RWPE1 (cell line): Measurements from ENCODE around the gene ACTRT2.

Experiments used
- CTCF ChIA-PET: fragments of 350-600 bp; sonication (Branson Sonifier 250); formaldehyde crosslinking; extraction: SDS; loops from one replicate; lab custom pipeline; 2021; lab: Yijun Ruan, JAX
- POLR2A ChIA-PET: fragments of 400-600 bp; formaldehyde crosslinking; extraction: SDS; loops from one replicate; lab custom pipeline; 2020; ENCODE audit warnings: antibody characterized with exemption; ENCODE audit not compliant: low non-redundant PET; lab: Yijun Ruan, JAX
- DNase-seq: peaks from one replicate; pipeline ENCODE4 v3.0.0; 2012; ENCODE audit warnings: low spot score
- H3K27ac ChIP-seq: fragments of 450-650 bp; 2 replicates; pipeline ENCODE4 v1.5.1; 2017
- TF ChIP-seq, protein P1 (sequence below): fragments of 450-650 bp; conservative IDR thresholded peaks from 2 replicates; pipeline ENCODE4 v1.5.1; 2017; ENCODE audit warnings: low read depth, mild to moderate bottlenecking

ACTRT2 gene

GRCh38 chr1:3033790-3034090, 12.5 kb downstream of the ACTRT2 start:
- no peak overlapping the region for H3K27ac ChIP-seq
- DNase-seq: no peak
- ChIA-PET CTCF (interaction anchor here (0.6 kb wide), 1 partner anchor 1017 kb away, joined by 3 read pairs; no protein-coding TSS in a partner anchor), POLR2A (no interaction called here)
- TF ChIP-seq, protein P1, sequence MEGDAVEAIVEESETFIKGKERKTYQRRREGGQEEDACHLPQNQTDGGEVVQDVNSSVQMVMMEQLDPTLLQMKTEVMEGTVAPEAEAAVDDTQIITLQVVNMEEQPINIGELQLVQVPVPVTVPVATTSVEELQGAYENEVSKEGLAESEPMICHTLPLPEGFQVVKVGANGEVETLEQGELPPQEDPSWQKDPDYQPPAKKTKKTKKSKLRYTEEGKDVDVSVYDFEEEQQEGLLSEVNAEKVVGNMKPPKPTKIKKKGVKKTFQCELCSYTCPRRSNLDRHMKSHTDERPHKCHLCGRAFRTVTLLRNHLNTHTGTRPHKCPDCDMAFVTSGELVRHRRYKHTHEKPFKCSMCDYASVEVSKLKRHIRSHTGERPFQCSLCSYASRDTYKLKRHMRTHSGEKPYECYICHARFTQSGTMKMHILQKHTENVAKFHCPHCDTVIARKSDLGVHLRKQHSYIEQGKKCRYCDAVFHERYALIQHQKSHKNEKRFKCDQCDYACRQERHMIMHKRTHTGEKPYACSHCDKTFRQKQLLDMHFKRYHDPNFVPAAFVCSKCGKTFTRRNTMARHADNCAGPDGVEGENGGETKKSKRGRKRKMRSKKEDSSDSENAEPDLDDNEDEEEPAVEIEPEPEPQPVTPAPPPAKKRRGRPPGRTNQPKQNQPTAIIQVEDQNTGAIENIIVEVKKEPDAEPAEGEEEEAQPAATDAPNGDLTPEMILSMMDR: no peak

DNA sequence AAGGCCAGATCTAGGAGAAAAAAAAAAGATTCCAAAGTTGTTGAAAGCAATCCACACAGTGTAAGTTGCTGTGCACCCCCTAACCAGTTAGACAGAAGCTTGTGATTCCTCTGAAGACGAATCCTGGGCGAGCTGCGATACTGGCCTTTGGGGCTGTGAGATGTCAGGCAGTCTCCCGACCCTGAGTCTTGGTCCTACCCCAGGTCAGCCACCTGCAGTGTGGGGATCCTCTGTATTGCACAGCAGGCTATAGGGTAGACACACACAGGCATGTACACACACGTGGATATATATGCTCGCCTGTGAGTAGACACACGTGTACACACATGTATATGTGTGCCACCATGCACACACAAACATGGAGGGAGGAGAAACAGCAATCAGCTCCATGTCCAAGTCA, 12.9 kb downstream of the ACTRT2 start:
- TF ChIP-seq, protein P1: no peak
- CTCF ChIA-PET: interaction anchor here (0.6 kb wide), 1 partner anchor 1017 kb away, joined by 3 read pairs; no protein-coding TSS in a partner anchor
- POLR2A ChIA-PET: no interaction called here

GRCh38 chr1:3034728-3035562, 13.7 kb downstream of the ACTRT2 start:
- CTCF ChIA-PET: interaction anchor here (0.7 kb wide), 1 partner anchor 572 kb away, joined by 3 read pairs; no protein-coding TSS in a partner anchor
- no peak for DNase-seq
- H3K27ac ChIP-seq: no peak overlapping the region
- POLR2A ChIA-PET: no interaction called here
- TF ChIP-seq, protein P1: no peak

More for the DNA sequence above, 12.9 kb downstream of the ACTRT2 start:
- H3K27ac ChIP-seq: no peak overlapping the region
- DNase-seq: no peak

GRCh38 chr1:3035563-3036446, 14.5 kb downstream of the ACTRT2 start:
- DNase-seq: no peak
- H3K27ac ChIP-seq: no peak overlapping the region
- CTCF ChIA-PET: interaction anchor here (0.6 to 0.7 kb wide), 2 partner anchors 49 to 571 kb away, joined by 3 read pairs; no protein-coding TSS in a partner anchor
- POLR2A ChIA-PET: no interaction called here
- TF ChIP-seq, protein P1: no peak

GRCh38 chr1:3036447-3037280, 15.4 kb downstream of the ACTRT2 start:
- no peak for DNase-seq
- ChIA-PET POLR2A (no interaction called here), CTCF (interaction anchor here (0.6 kb wide), 1 partner anchor 48 kb away, joined by 3 read pairs; no protein-coding TSS in a partner anchor)
- no peak overlapping the region for H3K27ac ChIP-seq
- TF ChIP-seq, protein P1: no peak
